HG02798 (cell line): ENCODE data around the gene CLIP1.
"Not testable (repeated sequence)": the region's sequence is repeated elsewhere in the genome, so short reads cannot be mapped to it uniquely, and the experiment has no call there.

Experiments
- ATAC-seq: cut with Tn5 transposase; IDR thresholded peaks from one replicate; pipeline ENCODE4 v1.9.1; 2021; ENCODE audit warnings: mild to moderate bottlenecking; ENCODE audit not compliant: unreplicated experiment, poor library complexity

The CLIP1 gene

DNA sequence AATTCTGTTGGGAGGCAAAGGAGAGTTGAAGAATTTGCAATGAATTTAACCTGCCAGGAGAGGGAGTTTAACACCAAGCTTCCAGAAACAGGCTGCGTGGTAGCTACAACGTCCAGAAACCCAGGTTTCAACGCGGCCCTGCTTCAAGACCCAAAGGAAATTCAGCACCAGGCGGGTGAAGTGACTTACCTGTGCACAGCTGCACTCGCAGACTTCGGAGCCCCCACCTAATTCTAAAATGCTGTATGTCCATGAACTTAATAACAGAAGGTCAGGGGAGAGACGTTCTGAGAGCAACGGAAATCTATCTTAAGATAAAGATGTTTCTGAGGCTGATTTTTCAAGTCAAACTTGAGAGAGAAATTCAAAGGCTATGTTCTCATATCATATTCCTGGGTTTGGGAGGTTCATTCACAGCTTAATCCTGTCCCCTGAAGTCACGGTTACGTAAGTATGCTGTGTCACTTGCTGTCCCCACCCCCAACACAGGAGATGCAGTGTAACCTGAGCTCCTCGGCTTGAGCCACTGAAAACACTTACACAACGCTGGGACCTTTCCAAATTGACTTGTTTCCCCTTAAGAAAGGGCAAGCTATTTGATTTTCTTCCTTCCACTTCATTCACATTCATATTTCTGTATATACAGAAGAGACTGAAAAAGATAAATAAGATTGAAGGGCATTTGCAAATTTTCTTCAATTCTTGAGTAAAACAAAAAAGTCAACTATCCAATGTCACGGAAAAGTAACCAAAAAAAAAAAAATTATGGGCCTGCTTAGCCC lies 22.7 kb downstream of the CLIP1 start:
- no peak for ATAC-seq

DNA sequence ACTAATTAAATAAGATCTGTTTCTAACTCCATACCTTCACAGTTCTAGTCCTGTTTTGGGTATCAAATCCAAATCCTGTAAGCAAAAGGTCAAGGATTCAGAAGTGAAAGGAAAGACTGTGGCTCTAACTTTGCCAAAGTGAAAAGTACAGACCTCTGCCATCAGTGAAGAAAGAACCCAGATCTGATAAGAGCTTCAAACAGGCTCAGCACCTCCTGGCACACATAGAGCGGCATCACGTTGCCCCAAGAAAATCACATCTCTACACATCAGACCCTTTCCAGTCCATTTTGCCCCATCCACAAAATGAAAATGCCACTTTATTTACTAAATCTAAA lies 23.2 kb downstream of the CLIP1 start:
- no peak for ATAC-seq

DNA sequence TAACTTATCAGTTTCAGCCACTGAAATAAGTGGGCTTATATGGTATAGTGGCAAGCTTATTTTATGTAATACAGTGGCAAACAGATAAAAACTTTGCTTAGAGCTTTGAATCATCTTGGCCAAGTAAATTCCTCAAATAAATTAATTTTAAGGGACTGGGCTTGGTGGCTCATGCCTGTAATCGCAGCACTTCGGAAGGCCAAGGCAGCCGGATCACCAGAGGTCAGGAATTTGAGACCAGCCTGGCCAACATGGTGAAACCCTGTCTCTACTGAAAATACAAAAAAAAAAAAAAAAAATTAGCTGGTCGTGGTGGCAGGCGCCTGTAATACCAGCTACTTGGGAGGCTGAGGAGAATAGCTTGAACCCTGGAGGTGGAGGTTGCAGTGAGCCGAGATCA lies 24.5 kb downstream of the CLIP1 start:
- ATAC-seq = not testable (repeated sequence)

GRCh38 chr12:122395319-122395718 lies 27.1 kb downstream of the CLIP1 start:
- ATAC-seq = no peak

DNA sequence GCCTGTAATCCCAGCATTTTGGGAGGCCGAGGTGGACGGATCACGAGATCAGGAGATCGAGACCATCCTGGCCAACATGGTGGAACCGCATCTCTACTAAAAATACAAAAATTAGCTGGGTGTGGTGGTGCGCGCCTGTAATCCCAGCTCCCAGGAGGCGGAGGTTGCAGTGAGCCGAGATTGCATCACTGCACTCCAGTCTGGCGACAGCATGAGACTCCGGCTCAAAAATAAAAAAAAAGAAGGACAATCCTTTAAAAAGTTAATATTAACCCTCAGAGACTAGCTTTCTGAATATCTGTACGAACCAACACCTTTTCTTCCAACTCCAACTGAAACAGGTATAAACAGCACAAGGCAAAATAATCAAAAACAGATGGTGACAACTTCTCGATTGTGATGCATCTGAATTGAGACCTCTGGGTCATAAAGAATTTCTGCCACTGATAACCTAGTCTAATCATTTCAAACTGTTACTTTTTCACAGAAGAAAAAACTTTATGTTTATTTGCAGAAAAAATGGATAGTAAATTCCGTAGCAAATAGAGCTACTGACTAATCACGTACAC lies 27.8 kb downstream of the CLIP1 start:
- no peak for ATAC-seq

DNA sequence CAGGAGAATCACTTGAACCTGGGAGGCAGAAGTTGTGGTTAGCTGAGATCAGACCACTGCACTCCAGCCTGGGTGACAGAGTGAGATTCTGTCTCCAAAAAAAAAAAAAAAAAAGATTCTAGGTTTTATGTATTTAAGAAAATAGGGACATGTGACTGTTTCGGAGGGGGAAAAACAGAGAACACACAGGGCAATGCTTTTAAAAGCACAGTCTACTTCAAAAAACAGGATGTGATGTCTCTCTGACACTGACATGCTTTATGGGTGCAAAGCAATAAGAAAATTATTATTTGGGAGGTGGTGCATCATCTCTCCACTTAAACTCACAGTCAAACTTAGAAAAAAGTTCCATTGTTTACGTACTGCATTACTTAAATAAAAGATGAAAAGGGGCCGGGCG lies 28.7 kb downstream of the CLIP1 start:
- no peak for ATAC-seq

- no peak for ATAC-seq
Observed at GRCh38 chr12:122392411-122392810, 30.1 kb downstream of the CLIP1 start.

DNA sequence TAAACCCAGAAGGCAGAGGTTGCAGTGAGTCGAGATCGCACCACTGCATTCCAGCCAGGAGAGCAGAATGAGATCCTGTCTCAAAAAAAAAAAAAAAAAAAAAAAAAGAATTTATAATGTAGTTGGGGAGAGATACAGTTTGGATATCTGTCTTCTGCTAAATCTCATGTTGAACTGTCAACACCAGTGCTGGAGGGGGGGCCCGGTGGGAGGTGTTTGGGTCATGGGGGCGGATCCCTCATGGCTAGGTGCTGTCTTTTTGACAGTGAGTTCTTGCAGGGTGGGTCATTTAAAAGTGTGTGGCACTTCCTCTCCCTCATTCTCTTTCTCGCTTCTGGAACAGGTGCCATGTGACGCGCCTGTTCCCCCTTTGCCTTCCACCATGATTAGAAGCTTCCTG lies 32.8 kb downstream of the CLIP1 start:
- ATAC-seq = no peak

GRCh38 chr12:122387887-122388286 lies 34.6 kb downstream of the CLIP1 start:
- no peak for ATAC-seq

GRCh38 chr12:122385171-122386016 lies 37.1 kb downstream of the CLIP1 start:
- ATAC-seq = no peak

DNA sequence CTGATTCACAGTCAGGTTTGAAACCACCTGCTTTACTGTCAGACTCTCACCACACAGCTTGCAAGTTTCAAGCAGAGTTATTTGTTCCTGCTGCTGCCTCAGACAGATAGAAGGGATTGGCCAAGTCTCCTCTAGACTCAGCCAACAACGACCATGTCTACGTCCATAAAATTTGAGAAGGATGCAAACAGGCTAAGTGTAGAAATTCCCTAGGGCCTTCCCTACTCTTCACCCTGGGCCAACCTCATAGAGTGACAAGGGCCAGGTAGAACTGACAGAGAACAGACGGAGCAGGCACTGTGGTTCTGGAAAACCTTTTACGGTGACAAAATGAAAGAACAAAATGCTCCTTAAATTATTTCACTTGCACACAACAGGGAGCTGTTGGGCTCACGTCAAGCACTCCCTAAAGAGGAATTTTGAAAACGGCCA lies 39.5 kb downstream of the CLIP1 start:
- ATAC-seq = no peak

- ATAC-seq = no peak
Observed at GRCh38 chr12:122381021-122381420, 41.4 kb downstream of the CLIP1 start.

- ATAC-seq = not testable (repeated sequence)
Observed at GRCh38 chr12:122376751-122377150, 45.7 kb downstream of the CLIP1 start.

- ATAC-seq = no peak
Observed at GRCh38 chr12:122374707-122375106, 47.8 kb downstream of the CLIP1 start.

GRCh38 chr12:122371475-122372045 lies 50.9 kb downstream of the CLIP1 start:
- ATAC-seq = no peak

DNA sequence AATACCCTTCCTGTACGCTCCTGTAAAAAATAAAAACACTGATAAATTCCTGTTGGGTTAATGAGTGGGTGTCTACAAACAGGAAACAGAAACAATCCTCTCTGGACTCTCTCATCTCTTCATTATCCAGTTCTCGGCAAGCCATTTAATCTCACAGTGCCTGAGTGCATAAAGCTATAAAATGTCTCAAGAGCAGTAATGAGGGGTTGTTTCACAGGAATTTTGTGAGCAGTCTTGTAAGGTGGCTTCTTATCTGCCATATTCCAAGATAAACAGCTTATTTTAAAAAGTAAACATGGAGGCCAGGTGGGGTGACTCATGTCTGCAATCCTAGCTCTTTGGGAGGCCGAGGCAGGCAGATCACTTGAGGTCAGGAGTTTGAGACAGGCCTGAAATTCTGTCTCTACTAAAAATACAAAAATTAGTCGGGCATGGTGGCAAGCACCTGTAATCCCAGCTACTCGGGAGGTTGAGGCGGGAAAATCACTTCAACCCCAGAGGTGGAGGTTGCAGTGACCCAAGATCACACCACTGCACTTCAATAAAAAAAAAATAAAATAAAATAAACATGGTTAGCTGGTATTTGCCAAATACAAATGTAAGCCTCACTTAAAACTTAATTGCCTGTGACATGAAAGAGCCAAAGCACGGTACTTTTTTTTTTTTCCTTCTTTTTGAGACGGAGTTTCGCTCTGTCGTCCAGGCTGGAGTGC lies 54.0 kb downstream of the CLIP1 start:
- no peak for ATAC-seq

DNA sequence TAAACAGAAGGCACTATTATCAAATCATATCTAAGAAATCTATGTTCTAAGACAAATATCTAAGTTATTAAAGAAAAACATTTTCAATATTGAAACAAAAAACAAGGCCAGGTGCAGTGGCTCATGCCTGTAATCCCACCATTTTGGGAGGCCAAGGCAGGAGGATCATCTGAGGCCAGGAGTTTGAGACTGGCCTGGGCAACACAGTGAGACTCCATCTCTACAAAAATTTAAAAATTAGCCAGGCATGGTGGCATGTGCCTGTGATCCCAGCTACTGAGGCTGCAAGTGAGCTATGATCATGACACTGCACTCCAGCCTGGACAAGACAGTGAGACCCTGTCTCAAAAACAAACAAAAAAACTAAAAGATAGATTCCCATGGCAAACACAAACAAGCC lies 54.8 kb downstream of the CLIP1 start:
- ATAC-seq = not testable (repeated sequence)

GRCh38 chr12:122366685-122367475 lies 55.6 kb downstream of the CLIP1 start:
- ATAC-seq = no peak

DNA sequence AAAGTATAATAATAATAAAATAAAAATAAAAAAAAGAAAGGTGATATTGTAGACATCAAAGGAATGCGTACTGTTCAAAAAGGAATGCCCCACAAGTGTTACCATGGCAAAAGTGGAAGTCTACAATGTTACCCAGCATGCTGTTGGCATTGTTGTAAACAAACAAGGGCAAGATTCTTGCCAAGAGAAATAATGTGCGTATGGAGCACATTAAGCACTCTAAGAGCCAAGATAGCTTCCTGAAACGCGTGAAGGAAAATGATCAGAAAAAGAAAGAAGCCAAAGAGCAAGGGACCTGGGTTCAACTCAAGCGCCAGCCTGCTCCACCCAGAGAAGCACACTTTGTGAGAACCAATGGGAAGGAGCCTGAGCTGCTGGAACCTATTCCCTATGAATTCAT lies 57.2 kb downstream of the CLIP1 start:
- ATAC-seq = not testable (repeated sequence)

- ATAC-seq = no peak
Observed at GRCh38 chr12:122363782-122364181, 58.7 kb downstream of the CLIP1 start.
